Measurements from ENCODE around the gene ZIM2.
"Not testable (repeated sequence)": the region's sequence is repeated elsewhere in the genome, so short reads cannot be mapped to it uniquely, and the experiment has no call there.

Gene ZIM2

DNA sequence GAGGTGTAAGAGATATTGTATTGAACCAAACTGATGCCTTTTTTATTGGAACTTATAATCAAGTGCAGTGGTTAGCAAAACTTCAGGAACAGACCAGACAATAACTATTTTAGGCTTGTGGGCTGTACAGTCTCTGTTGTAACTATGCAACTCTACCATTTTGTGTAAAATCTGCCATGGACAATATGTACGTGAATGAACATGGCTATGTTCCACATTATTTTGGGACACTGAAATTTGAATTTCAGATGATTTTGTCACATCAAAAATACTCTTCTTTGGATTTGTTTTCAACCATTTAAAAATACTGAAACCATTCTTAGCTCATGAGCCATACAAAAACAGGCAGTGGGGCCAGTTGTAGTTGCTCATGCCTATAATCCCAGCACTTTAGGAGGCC, 27.9 kb upstream of the ZIM2 start:
- Histone ChIP-seq H3K9me3 (ENCODE audit: control insufficient read depth in 2 of 2, low read length in 2 of 2) (peaks cover 0 to 3% of the 10 kb centered on the region in 2 donors), H3K36me3 (ENCODE audit: control insufficient read depth in 2 of 2, insufficient read depth in 2 of 2, low read length in 2 of 2) (no peaks in the 10 kb centered on the region), H3K27ac (ENCODE audit: low read depth in 2 of 2, low read length in 2 of 2) (no peak overlapping the region), H3K4me1 (ENCODE audit: control insufficient read depth in 2 of 2, insufficient read depth in 2 of 2, low read length in 2 of 2) (no peaks in the 10 kb centered on the region), H3K9ac (ENCODE audit: low read depth in 1 of 2, low read length in 2 of 2) (no peak overlapping the region), H3K27me3 (ENCODE audit: control insufficient read depth in 2 of 2, insufficient read depth in 2 of 2, low read length in 2 of 2) (no peaks in the 10 kb centered on the region), H3K4me3 (ENCODE audit: low read length in 2 of 2) (no peak overlapping the region)

DNA sequence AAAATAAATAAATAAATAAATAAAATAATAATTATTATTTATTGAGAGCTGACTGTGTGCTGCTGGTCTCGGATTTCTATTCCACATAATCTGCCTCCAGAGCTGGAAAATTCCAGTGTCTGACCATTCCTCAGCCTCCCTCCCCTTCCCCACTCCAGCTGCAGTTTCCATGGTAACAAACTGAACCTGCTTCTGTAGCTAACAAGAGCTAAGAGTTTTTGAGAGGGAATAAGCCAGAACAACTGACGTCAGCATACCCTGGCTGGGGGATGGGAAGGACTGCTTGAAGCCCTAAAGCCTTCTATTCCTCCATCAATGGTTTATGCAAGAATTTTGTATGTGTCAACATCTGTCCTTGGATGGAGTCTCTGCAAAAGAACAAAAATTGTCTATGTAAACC, 26.0 kb upstream of the ZIM2 start:
- no peak overlapping the region for H3K9ac ChIP-seq (ENCODE audit: low read depth in 1 of 2, low read length in 2 of 2)
- H3K9me3 ChIP-seq (ENCODE audit: control insufficient read depth in 2 of 2, low read length in 2 of 2): peaks cover 0 to 3% of the 10 kb centered on the region in 2 donors
- no peaks in the 10 kb centered on the region for H3K36me3 ChIP-seq (ENCODE audit: control insufficient read depth in 2 of 2, insufficient read depth in 2 of 2, low read length in 2 of 2)
- no peak overlapping the region for H3K4me3 ChIP-seq (ENCODE audit: low read length in 2 of 2)
- H3K4me1 ChIP-seq (ENCODE audit: control insufficient read depth in 2 of 2, insufficient read depth in 2 of 2, low read length in 2 of 2): no peaks in the 10 kb centered on the region
- no peak overlapping the region for H3K27ac ChIP-seq (ENCODE audit: low read depth in 2 of 2, low read length in 2 of 2)
- no peaks in the 10 kb centered on the region for H3K27me3 ChIP-seq (ENCODE audit: control insufficient read depth in 2 of 2, insufficient read depth in 2 of 2, low read length in 2 of 2)

DNA sequence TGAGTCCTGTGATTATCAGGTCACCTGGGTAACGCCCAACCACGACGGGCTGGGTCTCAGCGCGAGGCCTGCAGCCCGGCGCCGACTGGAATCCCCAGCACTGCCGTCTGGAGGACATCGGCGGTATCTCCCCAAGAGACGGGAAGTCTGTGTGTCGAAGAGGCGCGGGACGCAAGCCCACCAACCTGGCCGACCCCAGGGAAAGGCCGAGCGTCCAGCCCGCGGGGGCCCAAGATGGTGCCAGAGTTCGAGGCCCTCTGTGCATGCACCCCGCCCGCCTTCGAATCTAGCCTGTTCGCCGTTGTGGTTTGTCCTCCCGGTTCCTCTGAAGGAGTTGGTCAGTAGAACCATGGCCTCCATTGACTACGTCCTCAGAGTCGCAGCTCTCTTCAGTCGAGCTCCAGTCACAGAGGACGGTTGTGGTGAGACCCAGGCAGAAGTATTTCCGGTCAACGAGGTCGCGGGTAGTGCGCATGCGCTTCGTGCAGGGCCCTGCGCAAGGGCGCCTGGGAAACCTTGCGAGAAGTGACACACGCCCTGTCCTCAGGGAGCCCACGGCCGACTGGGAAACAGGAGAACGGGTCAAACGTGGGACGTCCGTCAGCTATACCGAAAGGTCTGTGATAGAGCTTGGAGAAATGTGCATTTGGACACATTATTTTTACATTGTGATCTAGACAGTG, 24.1 kb upstream of the ZIM2 start:
- Histone ChIP-seq H3K27ac (ENCODE audit: low read depth in 2 of 2, low read length in 2 of 2) (no peak overlapping the region), H3K36me3 (ENCODE audit: control insufficient read depth in 2 of 2, insufficient read depth in 2 of 2, low read length in 2 of 2) (no peaks in the 10 kb centered on the region)

DNA sequence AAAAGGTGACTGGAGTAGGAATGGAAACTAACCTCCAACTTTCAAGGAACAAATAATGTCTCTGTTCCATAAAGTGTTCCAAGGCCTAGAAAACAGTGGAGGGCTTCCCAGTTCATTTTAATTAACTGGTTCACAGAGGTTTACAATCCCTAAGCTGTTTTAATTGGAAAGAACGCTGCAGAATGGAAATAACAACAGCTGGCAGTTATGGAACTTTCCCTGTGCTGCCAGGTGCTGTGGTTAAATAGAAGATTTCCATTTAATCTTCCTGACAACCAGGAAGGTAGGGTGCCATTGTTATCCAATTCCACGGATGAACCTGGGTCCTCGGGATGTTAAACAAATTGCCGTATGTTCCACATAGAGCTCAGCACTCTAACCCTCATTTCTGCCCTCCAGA, 22.2 kb upstream of the ZIM2 start:
- no peak overlapping the region for H3K9ac ChIP-seq (ENCODE audit: low read depth in 1 of 2, low read length in 2 of 2)
- no peaks in the 10 kb centered on the region for H3K4me1 ChIP-seq (ENCODE audit: control insufficient read depth in 2 of 2, insufficient read depth in 2 of 2, low read length in 2 of 2)
- H3K9me3 ChIP-seq (ENCODE audit: control insufficient read depth in 2 of 2, low read length in 2 of 2): no peaks in the 10 kb centered on the region
- H3K4me3 ChIP-seq (ENCODE audit: low read length in 2 of 2): no peak overlapping the region
- no peaks in the 10 kb centered on the region for H3K36me3 ChIP-seq (ENCODE audit: control insufficient read depth in 2 of 2, insufficient read depth in 2 of 2, low read length in 2 of 2)
- H3K27me3 ChIP-seq (ENCODE audit: control insufficient read depth in 2 of 2, insufficient read depth in 2 of 2, low read length in 2 of 2): no peaks in the 10 kb centered on the region
- no peak overlapping the region for H3K27ac ChIP-seq (ENCODE audit: low read depth in 2 of 2, low read length in 2 of 2)

More for the DNA sequence above, 24.1 kb upstream of the ZIM2 start:
- Histone ChIP-seq H3K27me3 (ENCODE audit: control insufficient read depth in 2 of 2, insufficient read depth in 2 of 2, low read length in 2 of 2) (no peaks in the 10 kb centered on the region), H3K9me3 (ENCODE audit: control insufficient read depth in 2 of 2, low read length in 2 of 2) (peaks cover 0 to 1% of the 10 kb centered on the region in 2 donors), H3K4me1 (ENCODE audit: control insufficient read depth in 2 of 2, insufficient read depth in 2 of 2, low read length in 2 of 2) (no peaks in the 10 kb centered on the region), H3K4me3 (ENCODE audit: low read length in 2 of 2) (no peak overlapping the region), H3K9ac (ENCODE audit: low read depth in 1 of 2, low read length in 2 of 2) (no peak overlapping the region)

DNA sequence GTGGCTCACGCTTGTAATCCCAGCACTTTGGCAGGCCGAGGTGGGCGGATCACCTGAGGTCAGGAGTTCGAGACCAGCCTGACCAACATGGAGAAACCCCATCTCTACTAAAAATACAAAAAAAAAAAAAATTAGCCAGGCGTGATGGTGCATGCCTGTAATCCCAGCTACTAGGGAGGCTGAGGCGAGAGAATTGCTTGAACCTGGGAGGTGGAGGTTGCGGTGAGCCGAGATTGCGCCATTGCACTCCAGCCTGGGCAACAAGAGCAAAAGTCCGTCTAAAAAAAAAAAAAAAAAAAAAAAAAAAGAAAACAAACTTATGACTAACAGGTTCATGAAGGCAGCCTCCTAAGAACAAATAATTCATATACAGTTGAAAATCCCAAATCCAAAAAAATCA, 19.9 kb upstream of the ZIM2 start:
- H3K9ac ChIP-seq (ENCODE audit: low read depth in 1 of 2, low read length in 2 of 2); H3K4me3 ChIP-seq (ENCODE audit: low read length in 2 of 2); H3K4me1 ChIP-seq (ENCODE audit: control insufficient read depth in 2 of 2, insufficient read depth in 2 of 2, low read length in 2 of 2); H3K27me3 ChIP-seq (ENCODE audit: control insufficient read depth in 2 of 2, insufficient read depth in 2 of 2, low read length in 2 of 2); H3K27ac ChIP-seq (ENCODE audit: low read depth in 2 of 2, low read length in 2 of 2); H3K9me3 ChIP-seq (ENCODE audit: control insufficient read depth in 2 of 2, low read length in 2 of 2); H3K36me3 ChIP-seq (ENCODE audit: control insufficient read depth in 2 of 2, insufficient read depth in 2 of 2, low read length in 2 of 2): not testable (repeated sequence)

DNA sequence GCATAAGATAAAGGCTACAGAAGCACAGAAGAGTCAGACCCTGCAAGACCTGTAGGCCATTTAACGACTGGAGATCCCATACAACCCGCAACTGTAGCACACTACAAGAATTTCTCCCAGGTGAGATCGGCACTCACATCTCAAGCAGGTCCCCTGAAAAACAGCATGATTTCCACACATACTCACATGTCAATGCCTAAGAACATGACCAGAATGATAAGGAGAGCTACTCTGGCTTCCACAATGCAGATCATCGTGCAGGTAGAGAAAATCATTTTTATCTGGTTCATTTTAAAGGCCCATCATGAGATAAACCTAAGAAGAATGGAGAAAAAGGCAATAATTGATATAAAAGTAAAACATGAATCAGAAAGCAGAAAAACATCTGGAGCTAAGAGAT, 17.5 kb upstream of the ZIM2 start:
- no peaks in the 10 kb centered on the region for H3K4me1 ChIP-seq (ENCODE audit: control insufficient read depth in 2 of 2, insufficient read depth in 2 of 2, low read length in 2 of 2)

DNA sequence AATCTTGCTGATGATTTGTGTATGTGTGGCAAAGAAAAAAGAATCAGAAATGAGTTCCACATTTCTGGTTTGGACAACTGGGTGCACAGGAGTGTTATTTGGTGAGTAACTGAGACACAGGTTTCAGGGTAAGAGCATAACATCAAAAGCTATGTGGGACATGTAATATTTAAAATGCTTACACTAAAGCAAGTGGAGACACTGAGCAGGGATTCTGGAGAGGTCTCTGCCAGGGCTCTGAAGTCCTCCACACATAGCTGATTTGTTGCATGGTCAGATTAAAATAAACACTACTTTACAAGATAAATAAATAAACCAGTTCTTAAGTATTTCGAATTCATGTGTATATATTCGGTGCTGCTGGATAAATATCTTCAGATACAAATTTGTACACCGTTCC, 16.3 kb upstream of the ZIM2 start:
- Histone ChIP-seq H3K36me3 (ENCODE audit: control insufficient read depth in 2 of 2, insufficient read depth in 2 of 2, low read length in 2 of 2) (no peaks in the 10 kb centered on the region), H3K9ac (ENCODE audit: low read depth in 1 of 2, low read length in 2 of 2) (no peak overlapping the region), H3K27me3 (ENCODE audit: control insufficient read depth in 2 of 2, insufficient read depth in 2 of 2, low read length in 2 of 2) (no peaks in the 10 kb centered on the region), H3K27ac (ENCODE audit: low read depth in 2 of 2, low read length in 2 of 2) (no peak overlapping the region), H3K9me3 (ENCODE audit: control insufficient read depth in 2 of 2, low read length in 2 of 2) (no peaks in the 10 kb centered on the region), H3K4me3 (ENCODE audit: low read length in 2 of 2) (no peak overlapping the region), H3K4me1 (ENCODE audit: control insufficient read depth in 2 of 2, insufficient read depth in 2 of 2, low read length in 2 of 2) (no peaks in the 10 kb centered on the region)

More for the DNA sequence above, 17.5 kb upstream of the ZIM2 start:
- Histone ChIP-seq H3K27ac (ENCODE audit: low read depth in 2 of 2, low read length in 2 of 2) (no peak overlapping the region), H3K36me3 (ENCODE audit: control insufficient read depth in 2 of 2, insufficient read depth in 2 of 2, low read length in 2 of 2) (no peaks in the 10 kb centered on the region), H3K9me3 (ENCODE audit: control insufficient read depth in 2 of 2, low read length in 2 of 2) (no peaks in the 10 kb centered on the region), H3K27me3 (ENCODE audit: control insufficient read depth in 2 of 2, insufficient read depth in 2 of 2, low read length in 2 of 2) (no peaks in the 10 kb centered on the region), H3K9ac (ENCODE audit: low read depth in 1 of 2, low read length in 2 of 2) (no peak overlapping the region), H3K4me3 (ENCODE audit: low read length in 2 of 2) (no peak overlapping the region)

DNA sequence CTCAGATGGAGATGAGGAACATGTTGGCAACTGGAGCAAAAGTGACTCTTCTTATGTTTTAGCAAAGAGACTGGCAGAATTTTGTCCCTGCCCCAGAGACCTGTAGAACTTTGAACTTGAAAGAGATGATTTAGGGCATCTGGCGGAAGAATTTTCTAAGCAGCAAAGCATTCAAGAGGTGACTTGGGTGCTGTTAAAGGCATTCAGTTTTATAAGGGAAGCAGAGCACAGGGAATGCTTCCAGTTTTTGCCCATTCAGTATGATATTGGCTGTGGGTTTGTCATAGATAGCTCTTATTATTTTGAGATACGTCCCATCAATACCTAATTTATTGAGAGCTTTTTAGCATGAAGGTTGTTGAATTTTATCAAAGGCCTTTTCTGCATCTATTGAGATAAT, 11.8 kb upstream of the ZIM2 start:
- not testable (repeated sequence) for H3K9me3 ChIP-seq (ENCODE audit: control insufficient read depth in 2 of 2, low read length in 2 of 2); H3K4me3 ChIP-seq (ENCODE audit: low read length in 2 of 2); H3K27ac ChIP-seq (ENCODE audit: low read depth in 2 of 2, low read length in 2 of 2); H3K9ac ChIP-seq (ENCODE audit: low read depth in 1 of 2, low read length in 2 of 2); H3K4me1 ChIP-seq (ENCODE audit: control insufficient read depth in 2 of 2, insufficient read depth in 2 of 2, low read length in 2 of 2); H3K36me3 ChIP-seq (ENCODE audit: control insufficient read depth in 2 of 2, insufficient read depth in 2 of 2, low read length in 2 of 2); H3K27me3 ChIP-seq (ENCODE audit: control insufficient read depth in 2 of 2, insufficient read depth in 2 of 2, low read length in 2 of 2)

DNA sequence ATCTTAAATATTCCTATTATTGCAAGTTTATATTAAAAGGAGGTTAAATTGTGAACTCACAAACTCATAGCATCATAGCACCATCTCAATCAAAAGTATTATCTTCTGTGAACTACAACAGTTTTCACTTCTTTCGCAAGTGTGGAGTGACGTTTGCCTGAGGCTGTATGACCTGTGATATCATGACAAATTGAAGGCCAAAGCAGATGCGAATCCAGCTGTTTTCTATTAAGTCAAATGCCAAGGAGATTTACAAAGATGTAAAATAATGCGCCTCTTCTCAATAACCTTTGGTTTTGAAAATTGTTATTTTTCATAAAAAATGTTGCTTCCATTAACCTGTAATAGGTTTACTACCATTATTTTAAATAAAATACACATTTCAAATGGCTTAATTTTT, 7.6 kb upstream of the ZIM2 start:
- Histone ChIP-seq H3K4me3 (ENCODE audit: low read length in 2 of 2) (no peak overlapping the region), H3K4me1 (ENCODE audit: control insufficient read depth in 2 of 2, insufficient read depth in 2 of 2, low read length in 2 of 2) (no peaks in the 10 kb centered on the region), H3K27me3 (ENCODE audit: control insufficient read depth in 2 of 2, insufficient read depth in 2 of 2, low read length in 2 of 2) (no peaks in the 10 kb centered on the region), H3K36me3 (ENCODE audit: control insufficient read depth in 2 of 2, insufficient read depth in 2 of 2, low read length in 2 of 2) (no peaks in the 10 kb centered on the region), H3K9me3 (ENCODE audit: control insufficient read depth in 2 of 2, low read length in 2 of 2) (peaks cover 0 to 7% of the 10 kb centered on the region in 2 donors), H3K9ac (ENCODE audit: low read depth in 1 of 2, low read length in 2 of 2) (no peak overlapping the region), H3K27ac (ENCODE audit: low read depth in 2 of 2, low read length in 2 of 2) (no peak overlapping the region)

DNA sequence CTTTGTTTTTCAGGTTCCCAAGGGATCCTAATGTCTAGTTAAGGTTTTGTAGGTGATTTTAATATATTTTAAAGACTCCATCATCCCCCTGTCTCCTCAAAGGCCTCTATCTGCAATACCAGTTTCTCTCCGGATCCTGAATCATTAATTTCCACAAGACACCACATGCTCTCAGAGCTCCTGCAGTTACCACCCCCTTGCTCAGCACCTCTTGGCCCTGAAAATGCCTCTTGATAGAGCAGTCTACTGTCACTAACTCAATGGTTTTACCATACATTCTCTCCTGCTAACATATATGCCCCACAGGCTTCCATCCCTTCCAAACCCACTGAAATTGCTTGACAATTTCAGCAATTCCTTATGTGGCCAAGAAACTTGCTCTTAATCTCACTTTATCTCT, 1.9 kb upstream of the ZIM2 start:
- Histone ChIP-seq H3K9ac (ENCODE audit: low read depth in 1 of 2, low read length in 2 of 2) (no peak overlapping the region), H3K36me3 (ENCODE audit: control insufficient read depth in 2 of 2, insufficient read depth in 2 of 2, low read length in 2 of 2) (no peaks in the 10 kb centered on the region), H3K4me3 (ENCODE audit: low read length in 2 of 2) (no peak overlapping the region), H3K9me3 (ENCODE audit: control insufficient read depth in 2 of 2, low read length in 2 of 2) (peaks cover 2 to 3% of the 10 kb centered on the region in 2 donors), H3K27me3 (ENCODE audit: control insufficient read depth in 2 of 2, insufficient read depth in 2 of 2, low read length in 2 of 2) (no peaks in the 10 kb centered on the region), H3K4me1 (ENCODE audit: control insufficient read depth in 2 of 2, insufficient read depth in 2 of 2, low read length in 2 of 2) (no peaks in the 10 kb centered on the region), H3K27ac (ENCODE audit: low read depth in 2 of 2, low read length in 2 of 2) (no peak overlapping the region)

DNA sequence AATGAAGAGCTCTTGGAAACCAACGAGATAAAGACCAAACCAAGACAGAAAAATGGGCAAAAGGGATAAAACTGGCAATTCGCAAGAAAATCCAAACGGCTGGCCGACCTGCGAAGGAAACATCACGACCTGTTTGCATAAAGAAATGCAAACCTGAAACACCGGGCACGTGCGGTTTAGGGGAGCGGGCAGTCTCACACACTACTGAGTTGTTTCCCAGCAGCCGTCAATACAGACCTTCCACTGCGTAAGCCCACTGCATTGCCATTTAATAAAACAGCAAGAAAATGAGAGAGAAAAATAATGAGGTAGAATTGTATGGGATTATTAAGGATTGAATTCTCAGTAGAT, 642 bp upstream of the ZIM2 start:
- Histone ChIP-seq H3K27me3 (ENCODE audit: control insufficient read depth in 2 of 2, insufficient read depth in 2 of 2, low read length in 2 of 2) (no peaks in the 10 kb centered on the region), H3K36me3 (ENCODE audit: control insufficient read depth in 2 of 2, insufficient read depth in 2 of 2, low read length in 2 of 2) (no peaks in the 10 kb centered on the region), H3K9ac (ENCODE audit: low read depth in 1 of 2, low read length in 2 of 2) (no peak overlapping the region), H3K4me3 (ENCODE audit: low read length in 2 of 2) (no peak overlapping the region), H3K27ac (ENCODE audit: low read depth in 2 of 2, low read length in 2 of 2) (no peak overlapping the region), H3K4me1 (ENCODE audit: control insufficient read depth in 2 of 2, insufficient read depth in 2 of 2, low read length in 2 of 2) (no peaks in the 10 kb centered on the region), H3K9me3 (ENCODE audit: control insufficient read depth in 2 of 2, low read length in 2 of 2) (peaks cover 2 to 3% of the 10 kb centered on the region in 2 donors)

Data from mucosa of rectum (tissue), 2 donors.